Keratinocyte (primary cell): ENCODE results near the gene VPS13D. TPM values are rescaled to one million over a fixed set of nuclear protein-coding genes. Genes with fewer than 3 reads are reported as not detected.

Experiments used
- DNase-seq: peaks from one replicate; pipeline ENCODE4 v3.0.0-alpha.2; 2011; ENCODE audit warnings: low read depth, missing footprints, low spot score
- FAIRE-seq: peaks from 2 replicates; lab custom pipeline; 2011; peaks lifted over from hg19 to GRCh38; lab: Jason Lieb, UNC
- H2AFZ ChIP-seq: 2 replicates; pipeline ENCODE4 v1.6.0; 2012; ENCODE audit warnings: low read length, control low read depth, inconsistent platforms; ENCODE audit not compliant: control insufficient read depth
- H3K27ac ChIP-seq: 2 replicates; pipeline ENCODE4 v1.5.1; 2011; ENCODE audit warnings: low read length; ENCODE audit not compliant: control insufficient read depth, insufficient read depth
- H3K27me3 ChIP-seq: 3 replicates; pipeline ENCODE4 v1.6.0; 2011; ENCODE audit warnings: low read length; ENCODE audit not compliant: control insufficient read depth, insufficient read depth; ENCODE audit errors: extremely low read depth
- H3K36me3 ChIP-seq, 2 experiments: 2 replicates in 1 of 2; 3 replicates in 1 of 2; pipeline ENCODE4 v1.5.1; 2011; ENCODE audit warnings: low read length in 2 of 2, mild to moderate bottlenecking in 1 of 2; ENCODE audit not compliant: control insufficient read depth in 2 of 2, insufficient read depth in 2 of 2; ENCODE audit errors: extremely low read depth in 1 of 2
- H3K4me1 ChIP-seq: 3 replicates; pipeline ENCODE4 v1.5.1; 2011; ENCODE audit warnings: low read length; ENCODE audit not compliant: control insufficient read depth, insufficient read depth; ENCODE audit errors: extremely low read depth
- H3K4me2 ChIP-seq: 3 replicates; pipeline ENCODE4 v1.6.0; 2011; ENCODE audit warnings: low read depth, low read length; ENCODE audit not compliant: control insufficient read depth, insufficient read depth; ENCODE audit errors: extremely low read depth
- H3K4me3 ChIP-seq, 3 experiments: fragments of 200-600 bp in 1 of 3; sonication (generic) in 1 of 3; 2 replicates in 2 of 3; 3 replicates in 1 of 3; pipeline ENCODE4 v1.5.1; 2011 to 2016; ENCODE audit warnings: low read length in 3 of 3, mild to moderate bottlenecking in 3 of 3, control low read depth in 2 of 3, inconsistent platforms in 1 of 3, low read depth in 1 of 3, mixed read lengths in 1 of 3, mixed run types in 1 of 3, moderate library complexity in 1 of 3; ENCODE audit not compliant: control insufficient read depth in 2 of 3, insufficient read depth in 2 of 3; ENCODE audit errors: extremely low read depth in 1 of 3
- H3K79me2 ChIP-seq: 2 replicates; pipeline ENCODE4 v1.6.0; 2012; ENCODE audit warnings: low read length; ENCODE audit not compliant: control insufficient read depth, insufficient read depth
- H3K9ac ChIP-seq: 3 replicates; pipeline ENCODE4 v1.6.0; 2011; ENCODE audit warnings: low read length; ENCODE audit not compliant: control insufficient read depth, insufficient read depth; ENCODE audit errors: extremely low read depth
- H3K9me1 ChIP-seq: 3 replicates; pipeline ENCODE4 v1.6.0; 2011; ENCODE audit warnings: low read length; ENCODE audit not compliant: control insufficient read depth, insufficient read depth; ENCODE audit errors: extremely low read depth
- H3K9me3 ChIP-seq: 2 replicates; pipeline ENCODE4 v1.5.1; 2012; ENCODE audit warnings: low read depth, low read length; ENCODE audit not compliant: control insufficient read depth
- H4K20me1 ChIP-seq: 3 replicates; pipeline ENCODE4 v1.6.0; 2011; ENCODE audit warnings: low read length; ENCODE audit not compliant: control insufficient read depth, insufficient read depth; ENCODE audit errors: extremely low read depth
- CTCF ChIP-seq, 3 experiments: IDR thresholded peaks in 1 of 3; conservative IDR thresholded peaks in 1 of 3; optimal IDR thresholded peaks in 1 of 3; 2 replicates in 2 of 3; 3 replicates in 1 of 3; pipeline versions ENCODE3 to v1.5.1; 2011; ENCODE audit warnings: low read length in 3 of 3, mild to moderate bottlenecking in 3 of 3, moderate library complexity in 2 of 3, control low read depth in 1 of 3, inconsistent platforms in 1 of 3; ENCODE audit not compliant: insufficient read depth in 2 of 3; ENCODE audit errors: extremely low read depth in 1 of 3
- EZH2 ChIP-seq: IDR thresholded peaks from one replicate; pipeline ENCODE4 v1.6.1; 2012; ENCODE audit warnings: inconsistent platforms, mild to moderate bottlenecking, low read length, moderate library complexity
- dilution Hi-C: fragments of 300-500 bp; cut with MboI; formaldehyde crosslinking; loops from one replicate; pipeline ENCODE4 v1.7.0; 2020; ENCODE audit warnings: low sequenced_read_pairs; ENCODE audit not compliant: extremely low pct_ligation_motif_present
- polyA plus RNA-seq, 5 experiments: library from polyadenylated mRNA; depleted of rRNA in 3 of 5; stranded (reverse) in 3 of 5; stranded (forward) in 1 of 5; unstranded in 1 of 5; fragments of >200 nt; gene quantifications; 1 replicate in 1 of 5; 2 replicates in 3 of 5; 3 replicates in 1 of 5; pipeline versions ENCODE4 v1.2.1 to v1.2.3, GENCODE V29; 2011 to 2012; ENCODE audit warnings: missing spikeins in 2 of 5, low read depth in 1 of 5, low replicate concordance in 1 of 5

VPS13D gene
- polyA plus RNA-seq, 1 donor (not counting 4 experiments of a cell fraction or from before 2014, with no cell fraction given), result 19.0 TPM

GRCh38 chr1:12383786-12384185, 154.0 kb downstream of the VPS13D start:
- peaks cover 18 to 27% of the 10 kb centered on the region in 2 experiments for H3K36me3 ChIP-seq
- no peak overlapping the region for H3K9ac ChIP-seq
- H3K9me3 ChIP-seq, result peaks cover 6% of the 10 kb centered on the region
- dilution Hi-C loops, result no loop called here
- no peak for DNase-seq
- no peaks in the 10 kb centered on the region for H3K27me3 ChIP-seq
- H4K20me1 ChIP-seq, result no peaks in the 10 kb centered on the region
- peak overlapping the region; percentile 44 for H3K27ac ChIP-seq
- H3K79me2 ChIP-seq, result no peaks in the 10 kb centered on the region
- peaks cover 33% of the 10 kb centered on the region for H3K4me1 ChIP-seq
- H3K9me1 ChIP-seq, result no peaks in the 10 kb centered on the region
- peak; percentile 17 for FAIRE-seq
- no peak overlapping the region for H3K4me3 ChIP-seq
- H2AFZ ChIP-seq, result no peak overlapping the region
- H3K4me2 ChIP-seq, result no peak overlapping the region
- TF ChIP-seq CTCF (optimal IDR thresholded peaks at IDR 0.05 in 1 of 3, IDR thresholded peaks at IDR 0.05 in 1 of 3, conservative IDR thresholded peaks at IDR 0.05 in 1 of 3; ENCODE audit: extremely low read depth in 1 of 3, insufficient read depth in 2 of 3, low read length in 3 of 3) (no peak), EZH2 (no peak)

- FAIRE-seq (no peak), DNase-seq (no peak)
- peaks cover 37% of the 10 kb centered on the region for H3K4me1 ChIP-seq
- H4K20me1 ChIP-seq, result no peaks in the 10 kb centered on the region
- no peaks in the 10 kb centered on the region for H3K79me2 ChIP-seq
- dilution Hi-C loops, result no loop called here
- no peak overlapping the region for H2AFZ ChIP-seq
- no peak overlapping the region for H3K27ac ChIP-seq
- H3K9ac ChIP-seq, result no peak overlapping the region
- H3K4me3 ChIP-seq, result no peak overlapping the region
- H3K27me3 ChIP-seq, result no peaks in the 10 kb centered on the region
- no peaks in the 10 kb centered on the region for H3K9me1 ChIP-seq
- H3K4me2 ChIP-seq, result no peak overlapping the region
- TF ChIP-seq EZH2 (no peak), CTCF (optimal IDR thresholded peaks at IDR 0.05 in 1 of 3, IDR thresholded peaks at IDR 0.05 in 1 of 3, conservative IDR thresholded peaks at IDR 0.05 in 1 of 3; ENCODE audit: extremely low read depth in 1 of 3, insufficient read depth in 2 of 3, low read length in 3 of 3) (no peak)
- peaks cover 6% of the 10 kb centered on the region for H3K9me3 ChIP-seq
- peaks cover 14 to 27% of the 10 kb centered on the region in 2 experiments for H3K36me3 ChIP-seq
Measured at GRCh38 chr1:12384836-12385456, 155.1 kb downstream of the VPS13D start.
